ENCODE measurements around the gene IRF5.
"Not testable (repeated sequence)": the region's sequence is repeated elsewhere in the genome, so short reads cannot be mapped to it uniquely, and the experiment has no call there.

Gene IRF5

DNA sequence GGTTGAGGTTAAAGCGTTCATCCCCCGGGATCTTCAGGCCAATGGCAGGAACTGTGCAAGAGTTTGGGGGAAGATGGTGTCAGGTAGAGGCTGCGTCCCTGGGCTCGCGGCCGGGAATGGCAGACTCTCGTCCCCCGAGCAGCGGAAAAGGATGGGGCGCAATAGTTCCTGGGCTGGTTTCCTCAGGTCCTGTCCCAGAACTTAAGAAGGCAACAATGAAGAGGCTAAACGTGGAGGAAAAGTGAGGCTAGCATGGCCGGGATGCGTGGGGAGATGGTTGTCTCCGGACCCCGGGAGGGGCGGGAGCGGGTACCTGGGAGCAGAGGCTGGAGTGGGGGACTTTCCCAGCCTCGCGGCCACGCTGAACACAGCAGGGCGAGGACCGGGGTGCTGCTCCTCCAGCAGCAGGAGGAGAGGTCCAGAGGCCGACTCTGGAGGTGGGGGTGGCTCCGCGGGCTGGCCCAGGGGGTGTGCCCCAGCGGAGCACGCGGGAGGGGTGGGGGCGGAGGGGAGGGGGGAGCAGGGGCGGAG is 882 bp downstream of the IRF5 start:
- no peak for DNase-seq (ENCODE audit: low spot score)
- FAIRE-seq, result no peak

DNA sequence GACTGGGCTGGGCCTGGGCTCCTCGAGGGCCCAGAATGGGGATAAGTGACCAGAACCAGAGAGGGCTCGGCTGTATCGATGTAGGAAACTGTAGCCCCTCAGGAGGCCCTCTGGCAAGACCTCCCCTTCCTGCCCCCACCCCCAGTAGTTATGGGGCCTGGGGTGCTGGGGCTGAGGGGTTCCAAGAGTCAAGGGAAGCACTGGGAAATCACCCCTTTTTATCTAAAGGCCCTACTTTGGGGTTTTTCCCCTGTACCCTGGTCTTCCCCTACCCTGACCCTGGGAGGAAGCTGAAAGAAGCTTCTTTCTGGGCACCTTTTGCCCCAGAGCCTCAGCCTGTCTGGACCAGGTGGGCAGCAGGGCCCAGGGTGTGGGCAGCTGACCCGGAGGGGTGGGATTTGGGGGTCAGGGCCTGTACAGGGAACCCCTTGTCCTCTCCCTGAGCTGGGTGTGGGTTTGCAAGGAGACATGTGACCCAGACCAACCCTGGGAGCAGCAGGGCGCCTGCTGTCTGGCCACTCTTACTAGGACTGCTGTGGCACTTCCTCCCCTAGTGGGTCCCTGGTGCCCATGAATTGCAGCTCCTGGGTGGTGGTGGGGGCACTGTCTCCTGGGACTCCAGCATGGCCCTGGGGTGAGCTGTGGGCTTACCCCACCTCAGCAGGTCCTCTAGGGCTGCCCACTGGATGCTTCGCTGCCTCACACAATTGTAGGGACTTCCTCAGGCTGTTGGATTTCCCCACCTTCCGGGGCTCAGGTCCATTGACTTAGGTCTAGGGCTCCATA is 1.5 kb downstream of the IRF5 start:
- DNase-seq (ENCODE audit: low spot score), result no peak

DNA sequence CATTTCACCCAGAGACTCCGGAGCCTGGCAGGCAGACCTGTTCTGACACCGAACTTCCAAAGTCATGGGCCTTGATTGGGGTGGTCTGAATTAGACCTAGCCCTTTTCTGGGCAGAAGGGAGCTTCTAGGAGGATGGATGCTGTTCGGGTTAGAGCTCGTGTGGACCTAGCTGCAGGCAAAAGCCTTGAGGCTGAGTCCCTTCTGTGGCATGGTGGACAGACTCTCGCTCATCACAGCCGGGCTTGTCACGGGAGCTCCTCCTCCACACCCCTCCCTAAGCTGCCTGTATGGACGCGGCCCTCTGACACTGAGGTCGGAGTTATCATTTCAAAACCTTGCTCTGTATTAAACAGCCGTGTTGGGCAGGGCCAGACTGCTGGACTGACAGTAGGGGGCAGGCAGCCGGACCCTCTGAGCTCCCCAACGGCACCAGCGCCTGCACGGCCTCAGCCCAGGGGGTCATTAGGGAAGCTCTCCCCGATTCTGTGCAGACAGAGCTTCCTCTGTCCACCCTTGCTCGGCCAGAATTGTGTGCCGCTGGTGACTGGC is 2.2 kb downstream of the IRF5 start:
- DNase-seq (ENCODE audit: low spot score) (no peak), FAIRE-seq (no peak)

More for the DNA sequence above, 1.5 kb downstream of the IRF5 start:
- FAIRE-seq, result no peak

DNA sequence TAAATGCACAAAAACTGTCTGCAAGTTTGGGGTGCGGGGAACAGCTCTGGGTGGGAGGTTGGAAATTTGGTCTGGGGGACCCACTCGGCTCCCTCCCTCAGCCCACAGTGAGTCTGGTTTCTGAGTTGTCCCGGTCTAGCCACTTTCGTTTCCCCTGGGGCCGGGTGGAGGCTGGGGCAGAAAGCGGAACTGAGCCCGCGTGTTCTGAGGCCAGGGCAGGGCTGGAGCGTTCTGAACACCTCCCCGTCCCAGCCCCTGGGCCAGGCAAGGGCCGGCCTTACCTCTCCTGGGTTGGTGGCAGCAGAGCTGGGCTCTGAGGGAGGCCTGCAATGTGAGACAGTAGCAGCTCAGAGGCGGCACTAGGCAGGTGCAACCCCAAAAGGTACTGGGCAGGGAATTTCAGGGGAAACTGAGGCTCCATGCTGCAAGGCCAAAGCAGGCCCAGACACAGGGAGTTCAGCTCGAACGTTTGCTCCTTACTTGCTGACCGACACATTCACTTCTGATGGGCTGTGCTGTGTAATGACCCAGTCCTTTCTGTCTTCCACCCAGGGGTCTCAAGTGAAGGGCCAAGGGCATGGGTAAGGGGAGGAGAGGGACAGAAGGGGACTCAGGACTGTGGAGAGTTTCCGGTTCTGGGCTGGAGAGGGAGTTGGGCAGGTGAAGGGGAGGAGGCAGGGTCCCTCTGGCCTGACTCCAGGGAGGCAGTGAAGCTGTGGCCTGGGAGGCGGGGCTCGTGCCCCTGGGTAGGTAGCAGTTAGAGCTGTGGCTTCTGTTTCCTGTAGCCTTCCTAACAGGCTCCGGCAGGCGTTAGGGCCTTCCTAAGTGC is 3.0 kb downstream of the IRF5 start:
- FAIRE-seq (no peak), DNase-seq (ENCODE audit: low spot score) (no peak)

DNA sequence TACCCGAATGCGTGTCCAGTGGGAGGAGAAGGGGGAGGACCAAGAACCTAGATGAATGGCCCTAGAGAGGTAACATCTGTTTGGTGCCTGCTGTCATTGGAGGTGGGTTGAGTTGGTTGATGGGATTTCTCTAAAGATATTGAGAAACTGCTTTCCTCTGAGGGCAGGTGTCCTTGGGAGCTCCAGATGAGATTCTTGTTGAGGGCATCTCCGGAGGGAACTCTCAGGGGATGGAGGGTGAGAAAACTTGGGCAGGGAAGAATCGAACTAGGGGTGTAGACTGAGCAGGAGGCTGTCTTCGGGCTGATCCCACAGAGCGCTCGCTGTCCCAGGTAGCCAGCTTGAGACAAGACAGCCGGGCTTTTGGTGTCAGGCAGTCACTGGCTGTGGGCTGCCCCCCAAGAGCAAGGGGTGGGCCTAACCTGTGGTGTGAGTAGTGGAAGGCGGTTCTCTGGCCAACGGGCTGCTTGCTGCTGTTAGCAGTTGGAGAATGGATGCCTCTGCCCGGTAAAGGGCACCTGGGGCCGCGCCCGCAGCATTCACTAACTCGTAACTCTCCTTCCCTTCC is 3.7 kb downstream of the IRF5 start:
- FAIRE-seq, result no peak
- DNase-seq (ENCODE audit: low spot score), result no peak

DNA sequence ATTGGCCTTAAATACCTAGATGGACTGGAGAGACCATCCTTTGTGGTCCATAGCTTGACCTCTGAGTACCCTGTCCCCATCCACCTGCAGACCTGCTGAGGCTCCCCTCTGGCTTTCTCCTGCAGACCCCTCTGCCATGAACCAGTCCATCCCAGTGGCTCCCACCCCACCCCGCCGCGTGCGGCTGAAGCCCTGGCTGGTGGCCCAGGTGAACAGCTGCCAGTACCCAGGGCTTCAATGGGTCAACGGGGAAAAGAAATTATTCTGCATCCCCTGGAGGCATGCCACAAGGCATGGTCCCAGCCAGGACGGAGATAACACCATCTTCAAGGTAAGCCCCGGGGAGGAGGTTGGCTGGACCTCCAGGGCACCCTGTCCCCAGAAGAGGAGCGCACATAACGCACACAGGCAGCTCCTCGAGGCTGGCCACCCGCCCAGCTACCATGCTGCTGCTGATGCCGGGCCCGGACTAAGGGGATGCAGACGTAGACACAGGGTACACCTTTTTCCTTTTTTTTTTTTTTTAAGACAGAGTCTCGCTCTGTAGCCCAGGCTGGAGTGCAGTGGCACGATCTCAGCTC is 4.3 kb downstream of the IRF5 start:
- DNase-seq (ENCODE audit: low spot score), result no peak
- no peak for FAIRE-seq

DNA sequence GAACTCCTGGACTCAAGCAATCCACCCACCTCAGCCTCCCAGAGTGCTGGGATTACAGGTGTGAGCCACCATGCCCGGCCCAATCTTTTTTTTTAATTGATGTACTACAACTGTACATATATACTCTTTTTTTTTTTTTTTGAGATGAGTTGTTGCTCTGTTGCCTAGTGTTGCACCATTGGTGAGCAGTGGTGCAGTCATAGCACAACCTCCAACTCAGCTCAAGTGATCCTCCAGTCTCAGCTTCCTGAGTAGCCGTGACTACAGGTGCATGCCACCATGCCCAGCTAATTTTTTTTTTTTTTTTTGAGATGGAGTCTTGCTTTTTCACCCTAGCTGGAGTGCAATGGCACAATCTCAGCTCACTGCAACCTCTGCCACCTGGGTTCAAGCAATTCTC is 5.5 kb downstream of the IRF5 start:
- not testable (repeated sequence) for DNase-seq (ENCODE audit: low spot score); FAIRE-seq

DNA sequence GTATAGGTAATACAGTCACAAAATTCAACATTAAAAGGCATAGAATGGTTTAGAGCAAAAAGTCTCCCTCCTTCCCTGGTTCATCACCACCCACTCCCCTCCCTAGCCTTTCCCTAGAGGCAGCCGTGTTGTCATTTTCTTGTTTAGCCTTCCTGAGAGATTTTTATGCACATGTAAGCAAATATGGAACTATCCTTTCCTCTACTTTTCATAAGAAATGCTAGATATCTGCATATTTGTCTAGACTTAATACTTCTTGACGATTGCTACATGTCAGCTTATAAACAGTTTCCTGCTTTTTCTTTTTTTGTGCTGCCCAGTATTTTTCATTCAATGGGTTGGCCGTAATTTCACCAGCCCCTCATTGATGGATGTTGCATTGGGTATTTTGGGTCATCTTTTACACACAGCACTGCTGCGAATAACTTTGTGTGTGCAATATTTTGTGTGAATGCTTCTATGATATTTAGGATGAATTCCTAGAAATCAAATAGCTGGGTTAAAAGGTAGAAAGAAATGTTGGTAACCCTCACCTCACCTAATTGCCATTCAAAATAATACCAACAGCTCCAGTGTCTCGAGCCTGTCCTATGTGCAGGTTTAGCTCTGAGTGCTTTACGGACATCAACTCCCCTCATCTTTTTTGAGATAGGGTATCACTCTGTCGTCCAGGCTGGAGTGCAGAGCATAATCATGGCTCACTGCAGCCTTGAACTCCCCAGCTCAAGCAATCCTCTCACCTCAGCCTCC is 6.9 kb downstream of the IRF5 start:
- no peak for FAIRE-seq

DNA sequence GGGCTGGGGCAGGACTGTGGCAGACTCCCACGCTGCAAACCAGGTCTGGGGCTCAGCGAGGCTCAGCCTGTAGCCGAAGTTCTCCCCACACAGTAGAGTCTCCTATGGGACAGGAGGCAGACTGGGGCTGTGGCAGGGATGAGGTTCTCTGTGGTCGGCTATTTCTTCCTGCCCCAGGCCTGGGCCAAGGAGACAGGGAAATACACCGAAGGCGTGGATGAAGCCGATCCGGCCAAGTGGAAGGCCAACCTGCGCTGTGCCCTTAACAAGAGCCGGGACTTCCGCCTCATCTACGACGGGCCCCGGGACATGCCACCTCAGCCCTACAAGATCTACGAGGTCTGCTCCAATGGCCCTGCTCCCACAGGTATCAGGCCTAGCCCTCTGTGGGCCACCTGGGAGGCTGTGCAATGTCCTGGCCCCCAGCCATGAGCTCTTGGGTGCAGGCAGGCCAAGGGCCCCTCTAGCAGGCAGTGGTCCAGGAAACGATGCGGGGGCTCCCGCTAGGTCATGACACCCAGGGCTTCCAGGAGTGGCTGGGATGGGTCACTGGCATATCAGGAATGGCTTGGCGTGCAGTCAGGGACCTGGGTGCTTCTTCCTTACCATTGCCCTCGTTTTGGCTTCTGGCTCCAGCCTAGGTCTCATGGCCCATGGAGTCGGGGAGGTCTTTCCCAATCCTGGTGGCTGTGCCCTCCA is 8.1 kb downstream of the IRF5 start:
- no peak for FAIRE-seq
- no peak for DNase-seq (ENCODE audit: low spot score)

More for the DNA sequence above, 6.9 kb downstream of the IRF5 start:
- DNase-seq (ENCODE audit: low spot score), result no peak

DNA sequence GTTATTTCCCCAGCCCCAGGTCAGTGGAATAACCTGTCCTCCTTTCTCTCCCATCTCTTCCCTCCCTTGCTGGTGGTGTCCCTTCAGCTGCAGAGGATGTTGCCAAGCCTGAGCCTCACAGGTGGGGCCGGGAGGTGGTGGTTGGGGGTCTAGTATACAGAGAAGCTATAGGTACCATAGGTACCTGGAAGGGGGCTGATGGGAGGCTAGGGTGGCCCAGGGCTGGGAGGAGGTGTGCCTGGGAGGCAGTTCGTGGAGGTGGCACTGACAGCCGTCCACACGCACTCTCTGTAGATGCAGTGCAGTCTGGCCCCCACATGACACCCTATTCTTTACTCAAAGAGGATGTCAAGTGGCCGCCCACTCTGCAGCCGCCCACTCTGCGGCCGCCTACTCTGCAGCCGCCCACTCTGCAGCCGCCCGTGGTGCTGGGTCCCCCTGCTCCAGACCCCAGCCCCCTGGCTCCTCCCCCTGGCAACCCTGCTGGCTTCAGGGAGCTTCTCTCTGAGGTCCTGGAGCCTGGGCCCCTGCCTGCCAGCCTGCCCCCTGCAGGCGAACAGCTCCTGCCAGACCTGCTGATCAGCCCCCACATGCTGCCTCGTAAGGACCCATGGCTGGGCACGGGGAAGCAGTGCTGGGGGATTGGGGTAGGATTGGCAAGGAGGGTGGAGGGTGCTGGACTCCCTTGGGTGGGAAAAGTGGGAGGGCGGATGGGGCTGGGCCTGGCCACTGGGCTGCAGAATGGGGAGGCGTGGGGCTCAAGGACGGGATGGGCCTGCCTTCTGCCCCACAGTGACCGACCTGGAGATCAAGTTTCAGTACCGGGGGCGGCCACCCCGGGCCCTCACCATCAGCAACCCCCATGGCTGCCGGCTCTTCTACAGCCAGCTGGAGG is 9.5 kb downstream of the IRF5 start:
- FAIRE-seq, result no peak
- no peak for DNase-seq (ENCODE audit: low spot score)

DNA sequence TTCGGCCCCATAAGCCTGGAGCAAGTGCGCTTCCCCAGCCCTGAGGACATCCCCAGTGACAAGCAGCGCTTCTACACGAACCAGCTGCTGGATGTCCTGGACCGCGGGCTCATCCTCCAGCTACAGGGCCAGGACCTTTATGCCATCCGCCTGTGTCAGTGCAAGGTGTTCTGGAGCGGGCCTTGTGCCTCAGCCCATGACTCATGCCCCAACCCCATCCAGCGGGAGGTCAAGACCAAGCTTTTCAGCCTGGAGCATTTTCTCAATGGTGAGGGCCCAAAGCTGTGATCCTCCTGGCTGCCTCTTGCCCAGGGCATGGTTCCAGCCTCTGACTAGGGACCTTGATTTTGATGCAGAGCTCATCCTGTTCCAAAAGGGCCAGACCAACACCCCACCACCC is 10.1 kb downstream of the IRF5 start:
- FAIRE-seq, result no peak

DNA sequence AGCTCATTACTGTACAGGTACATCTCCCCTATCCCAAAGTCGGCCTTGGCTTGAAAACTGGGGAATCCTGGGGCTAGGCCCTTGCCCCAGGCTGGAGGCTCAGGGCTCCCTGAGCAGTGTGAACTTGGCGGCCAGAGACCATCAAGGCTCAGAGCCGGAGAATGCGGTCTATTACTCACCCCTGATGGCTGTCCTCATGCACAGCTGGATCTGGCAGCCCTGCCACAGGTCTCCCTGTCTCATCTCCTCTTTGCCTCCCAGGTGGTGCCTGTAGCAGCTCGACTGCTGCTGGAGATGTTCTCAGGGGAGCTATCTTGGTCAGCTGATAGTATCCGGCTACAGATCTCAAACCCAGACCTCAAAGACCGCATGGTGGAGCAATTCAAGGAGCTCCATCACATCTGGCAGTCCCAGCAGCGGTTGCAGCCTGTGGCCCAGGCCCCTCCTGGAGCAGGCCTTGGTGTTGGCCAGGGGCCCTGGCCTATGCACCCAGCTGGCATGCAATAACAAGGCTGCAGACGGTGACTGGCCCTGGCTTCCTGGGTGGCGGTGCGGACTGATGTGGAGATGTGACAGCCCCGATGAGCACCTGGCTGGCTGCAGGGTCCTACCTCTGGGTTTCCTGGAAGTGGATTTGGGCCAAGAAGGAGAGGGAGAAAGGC is 10.7 kb downstream of the IRF5 start:
- DNase-seq (ENCODE audit: low spot score) (no peak), FAIRE-seq (no peak)

More for the DNA sequence above, 10.1 kb downstream of the IRF5 start:
- no peak for DNase-seq (ENCODE audit: low spot score)

DNA sequence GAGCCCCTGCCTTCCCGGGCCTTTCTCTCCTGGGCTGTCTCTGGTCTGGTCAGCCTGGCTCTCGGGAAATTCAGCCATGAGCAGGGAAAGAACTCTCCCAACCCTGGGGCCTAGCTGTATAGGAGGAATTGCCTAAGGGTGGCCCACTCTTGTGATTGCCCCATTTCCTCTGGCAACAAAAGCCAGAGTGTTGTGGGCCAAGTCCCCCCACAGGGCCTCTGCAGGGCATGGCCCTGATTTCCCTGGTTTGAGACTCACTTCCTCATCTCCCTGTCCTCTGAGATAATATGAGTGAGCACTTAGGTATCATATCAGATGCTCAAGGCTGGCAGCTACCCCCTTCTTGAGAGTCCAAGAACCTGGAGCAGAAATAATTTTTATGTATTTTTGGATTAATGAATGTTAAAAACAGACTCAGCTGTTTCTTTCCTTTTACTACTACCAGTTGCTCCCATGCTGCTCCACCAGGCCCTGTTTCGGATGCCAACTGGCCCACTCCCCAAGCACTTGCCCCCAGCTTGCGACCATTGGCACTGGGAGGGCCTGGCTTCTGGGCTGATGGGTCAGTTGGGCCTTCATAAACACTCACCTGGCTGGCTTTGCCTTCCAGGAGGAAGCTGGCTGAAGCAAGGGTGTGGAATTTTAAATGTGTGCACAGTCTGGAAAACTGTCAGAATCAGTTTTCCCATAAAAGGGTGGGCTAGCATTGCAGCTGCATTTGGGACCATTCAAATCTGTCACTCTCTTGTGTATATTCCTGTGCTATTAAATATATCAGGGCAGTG is 11.4 kb downstream of the IRF5 start:
- no peak for FAIRE-seq
- no peak for DNase-seq (ENCODE audit: low spot score)

DNA sequence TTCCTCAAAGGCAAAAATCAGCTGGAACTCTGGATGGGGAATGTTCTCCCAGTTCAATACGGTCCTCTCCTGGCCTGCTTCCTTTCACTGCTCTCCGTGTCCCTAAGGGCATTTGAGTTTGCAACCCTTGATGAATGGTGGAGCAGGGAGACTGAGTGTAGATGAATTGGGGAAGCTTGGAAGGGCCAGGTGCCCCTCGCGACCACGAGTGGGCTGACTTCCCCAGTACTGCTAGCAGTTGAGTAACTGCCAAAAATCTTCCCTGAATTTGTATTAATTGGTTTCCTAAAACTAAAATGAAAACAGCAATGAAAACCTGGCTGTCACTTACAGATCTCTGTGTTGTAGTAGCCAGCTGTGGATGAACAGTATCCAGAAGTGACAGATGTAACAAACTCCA is 13.6 kb downstream of the IRF5 start:
- FAIRE-seq (no peak), DNase-seq (ENCODE audit: low spot score) (no peak)

DNA sequence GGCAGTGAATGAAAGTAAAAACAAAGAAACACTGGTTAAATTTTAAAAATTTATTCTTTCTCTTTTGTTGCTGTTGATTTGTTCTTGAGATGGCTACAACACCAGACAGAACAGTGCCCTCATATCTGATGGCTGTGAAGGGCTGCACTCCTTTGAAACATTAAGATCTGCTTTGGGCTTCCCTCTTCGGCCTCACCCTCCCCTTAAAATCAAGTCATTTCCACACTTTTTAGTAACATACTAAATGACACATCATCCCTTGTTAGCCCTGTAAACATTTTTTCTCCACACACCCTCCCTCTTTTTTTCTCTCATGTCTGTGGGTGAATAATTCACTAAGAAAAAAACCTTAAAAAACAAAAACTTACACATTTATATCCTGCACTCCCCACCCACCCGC is 16.4 kb downstream of the IRF5 start:
- no peak for FAIRE-seq
- DNase-seq (ENCODE audit: low spot score), result no peak

DNA sequence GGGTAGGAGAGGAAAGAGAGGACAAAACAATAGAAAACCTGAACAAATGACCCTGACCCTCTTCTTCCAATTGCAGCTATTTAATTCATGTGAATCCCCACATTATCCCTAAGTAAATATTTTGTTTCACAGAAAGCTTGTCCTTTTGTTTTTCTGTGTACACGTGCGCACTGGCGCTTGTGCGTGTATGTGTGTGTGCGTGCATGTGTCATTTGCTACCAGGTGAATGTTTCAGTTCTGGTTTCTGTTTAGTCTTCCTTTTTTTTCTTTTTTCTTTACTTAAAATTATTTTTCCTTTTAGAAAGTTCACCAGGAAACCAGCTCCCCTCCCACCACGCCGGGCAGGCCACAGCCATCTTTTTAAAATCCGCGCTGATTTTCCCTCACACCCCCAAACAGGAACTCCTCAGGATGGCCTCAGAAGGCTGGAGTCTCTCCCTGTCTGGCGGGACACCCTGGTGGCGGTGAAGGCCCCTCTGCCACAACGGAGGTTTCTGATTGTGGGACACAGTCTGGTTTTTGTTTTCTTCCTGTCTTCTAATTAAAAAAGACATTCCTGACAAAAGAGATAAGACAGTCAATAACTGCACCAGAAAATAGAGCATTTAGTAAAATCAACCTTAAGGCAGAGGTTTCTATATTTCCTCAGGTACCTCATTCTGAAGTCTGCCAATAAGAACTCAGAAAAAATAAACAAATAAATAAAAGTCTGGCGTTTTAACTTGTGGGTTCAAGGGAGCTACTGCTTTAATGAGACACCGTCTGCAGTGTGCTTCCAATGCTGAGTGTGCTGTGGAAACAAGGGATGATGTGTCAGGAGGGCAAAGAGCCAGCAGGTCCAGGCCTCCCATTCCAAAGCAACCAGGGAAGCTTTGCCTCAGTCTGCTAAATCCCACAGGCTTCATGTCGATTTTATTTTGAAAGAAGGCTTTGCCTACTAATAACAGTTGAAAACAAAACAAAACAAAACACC is 17.4 kb downstream of the IRF5 start:
- no peak for DNase-seq (ENCODE audit: low spot score)
- no peak for FAIRE-seq

DNA sequence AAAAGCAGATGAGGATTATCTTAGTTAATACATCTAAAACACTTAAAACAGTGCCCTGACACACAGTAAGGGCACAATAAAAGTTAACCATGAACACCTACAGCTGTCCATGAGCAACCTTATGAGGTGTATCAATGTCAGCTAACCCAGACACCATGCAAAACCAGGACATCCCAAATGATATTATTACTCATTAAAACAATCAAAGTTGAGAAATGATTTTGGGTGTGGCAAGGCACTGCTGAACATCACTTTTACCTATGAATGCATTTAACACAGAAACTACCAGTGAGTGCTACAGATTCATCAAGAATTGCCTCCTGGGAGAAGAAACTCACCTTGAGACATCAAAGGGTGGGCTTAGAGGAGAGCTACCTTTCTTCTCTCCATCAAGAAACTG is 18.3 kb downstream of the IRF5 start:
- DNase-seq (ENCODE audit: low spot score) (no peak), FAIRE-seq (no peak)
